HG03442 (cell line): ENCODE results near the gene CYBRD1.

Experiments
- ATAC-seq: cut with Tn5 transposase; IDR thresholded peaks from one replicate; pipeline ENCODE4 v1.9.1; 2021; ENCODE audit warnings: mild to moderate bottlenecking, moderate library complexity; ENCODE audit not compliant: unreplicated experiment

CYBRD1 gene

DNA sequence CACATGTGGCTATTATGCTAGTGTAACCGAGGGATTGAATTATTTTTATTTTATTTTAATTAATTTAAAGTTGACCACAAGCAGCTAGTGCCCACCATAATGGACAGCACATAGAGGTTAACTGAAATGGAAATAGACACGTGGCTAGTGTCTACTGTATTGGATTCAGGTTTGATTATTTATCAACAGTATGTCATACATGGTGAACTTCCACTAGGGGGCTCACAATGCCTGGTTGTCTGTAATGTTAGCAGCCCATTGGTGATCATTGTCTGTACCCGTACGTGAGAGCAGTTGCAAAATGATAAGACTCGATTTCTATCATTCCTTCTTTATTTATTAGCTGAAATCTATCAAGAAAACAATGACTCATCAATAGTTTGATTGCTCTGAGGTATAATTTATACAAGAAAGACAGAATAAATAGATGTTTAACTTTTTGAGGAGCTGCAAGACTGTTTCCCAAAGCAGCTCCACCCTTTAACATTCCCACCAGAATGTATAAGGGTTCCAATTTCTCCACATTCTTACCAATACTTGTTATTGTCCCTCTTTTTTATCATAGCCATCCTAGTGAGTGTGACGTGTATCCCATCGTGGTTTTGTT, 76.5 kb downstream of the CYBRD1 start:
- peak; percentile 85 for ATAC-seq

DNA sequence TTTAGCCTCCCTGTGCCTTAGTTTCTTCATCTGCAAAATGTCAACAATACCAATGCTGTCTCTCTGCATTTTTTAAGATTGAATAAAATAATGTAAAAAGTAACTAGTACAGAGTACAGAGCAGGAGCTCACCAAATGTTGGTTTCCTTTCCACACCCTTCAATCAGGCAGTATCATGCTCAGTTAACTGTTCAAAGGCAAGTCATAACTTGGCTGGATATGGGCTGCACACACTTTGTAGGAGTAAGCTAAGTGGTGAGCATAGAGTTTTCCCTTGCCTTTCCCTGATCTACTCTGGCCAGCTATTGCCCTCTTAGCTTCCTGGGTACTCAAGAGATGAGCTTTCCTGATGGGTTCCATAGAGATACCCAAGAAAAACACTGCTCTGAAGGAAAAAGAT, 77.9 kb downstream of the CYBRD1 start:
- no peak for ATAC-seq

DNA sequence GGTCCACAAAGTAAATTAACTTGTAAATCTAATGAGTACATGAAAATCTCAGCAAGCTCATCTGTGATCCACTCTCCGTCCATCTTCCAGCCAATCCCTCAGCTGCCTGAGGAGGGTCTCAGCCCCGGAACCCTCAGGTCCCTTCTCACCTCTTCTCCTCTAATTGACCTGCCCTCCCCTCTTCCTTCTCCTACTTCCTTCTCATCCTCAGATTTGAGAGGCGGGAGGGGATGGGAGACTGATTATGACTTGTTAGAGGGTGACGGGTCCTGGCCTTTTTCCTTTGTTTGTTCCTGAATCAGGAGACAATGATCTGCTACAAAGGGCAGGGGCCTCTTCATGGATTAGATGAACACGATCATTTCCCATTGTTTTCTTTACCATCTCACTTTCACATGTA, 80.1 kb downstream of the CYBRD1 start:
- no peak for ATAC-seq
